GM18508 (cell line): Measurements from ENCODE around the gene SRRM2.

Experiments used
- ATAC-seq: cut with Tn5 transposase; IDR thresholded peaks from one replicate; pipeline ENCODE4 v1.9.1; 2021; ENCODE audit warnings: moderate number of reproducible peaks; ENCODE audit not compliant: insufficient read depth, unreplicated experiment

SRRM2 gene

GRCh38 chr16:2775131-2775716 is 22.8 kb downstream of the SRRM2 start:
- no peak for ATAC-seq

- no peak for ATAC-seq
Measured at GRCh38 chr16:2775765-2776499, 23.5 kb downstream of the SRRM2 start.

GRCh38 chr16:2776500-2777139 is 24.2 kb downstream of the SRRM2 start:
- ATAC-seq = no peak

GRCh38 chr16:2777231-2777902 is 24.9 kb downstream of the SRRM2 start, which contains the start of gene ELOB:
Gene ELOB, minus strand, starts transcription at chr16:2777280. Its CDS starts 41 bp downstream, at chr16:2777239.
- no peak for ATAC-seq

- ATAC-seq = no peak
Measured at GRCh38 chr16:2777903-2778629, 25.6 kb downstream of the SRRM2 start.

GRCh38 chr16:2778630-2778958 is 26.2 kb downstream of the SRRM2 start:
- no peak for ATAC-seq

GRCh38 chr16:2779151-2779920 is 26.9 kb downstream of the SRRM2 start:
- ATAC-seq = no peak

- no peak for ATAC-seq
Measured at GRCh38 chr16:2779978-2780898, 27.8 kb downstream of the SRRM2 start.

- ATAC-seq = no peak
Measured at GRCh38 chr16:2782583-2783351, 30.3 kb downstream of the SRRM2 start.

GRCh38 chr16:2783581-2784357 is 31.3 kb downstream of the SRRM2 start:
- ATAC-seq = no peak

GRCh38 chr16:2784358-2785100 is 32.1 kb downstream of the SRRM2 start:
- ATAC-seq = no peak

GRCh38 chr16:2785101-2785991 is 32.9 kb downstream of the SRRM2 start:
- ATAC-seq = no peak

- no peak for ATAC-seq
Measured at GRCh38 chr16:2786061-2786825, 33.8 kb downstream of the SRRM2 start.

- no peak for ATAC-seq
Measured at GRCh38 chr16:2786826-2787151, 34.4 kb downstream of the SRRM2 start.

- ATAC-seq = no peak
Measured at GRCh38 chr16:2787406-2787805, 35.0 kb downstream of the SRRM2 start, which contains the start of gene PRSS33. Gene PRSS33, minus strand, starts transcription at chr16:2787560. Its CDS starts 1,013 bp downstream, at chr16:2786547.
